Esophagus muscularis mucosa (tissue), 4 donors: ENCODE data around the gene RAB40C. TPM values are rescaled to one million over a fixed set of nuclear protein-coding genes. Genes with fewer than 3 reads are reported as not detected.

Source experiments
- DNase-seq: peaks from one replicate; pipeline ENCODE4 v3.0.0-alpha.2; 2017; ENCODE audit errors: extremely low spot score
- H3K27ac ChIP-seq, 4 donors: fragments of 200-600 bp; sonication (generic); replicated peaks in 1 of 4; 1 replicate in 3 of 4; 2 replicates in 1 of 4; pipeline ENCODE4 v1.5.1; 2016 to 2019; ENCODE audit warnings: mild to moderate bottlenecking in 1 of 4
- H3K27me3 ChIP-seq, 4 donors: fragments of 200-600 bp; sonication (generic); one replicate each; pipeline versions ENCODE4 v1.5.1 to v1.6.0; 2016 to 2019
- H3K36me3 ChIP-seq, 4 donors: fragments of 200-600 bp; sonication (generic); one replicate each; pipeline ENCODE4 v1.5.1; 2016 to 2019
- H3K4me1 ChIP-seq, 4 donors: fragments of 200-600 bp; sonication (generic); one replicate each; pipeline ENCODE4 v1.5.1; 2016 to 2019
- H3K4me3 ChIP-seq, 4 donors: fragments of 200-600 bp; sonication (generic); 1 replicate in 2 of 4; 2 replicates in 2 of 4; pipeline ENCODE4 v1.5.1; 2016 to 2019; ENCODE audit warnings: mild to moderate bottlenecking in 4 of 4, moderate library complexity in 1 of 4
- H3K9me3 ChIP-seq, 4 donors: fragments of 200-600 bp; sonication (generic); 1 replicate in 3 of 4; 2 replicates in 1 of 4; pipeline ENCODE4 v1.5.1; 2016 to 2019
- CTCF ChIP-seq, 3 experiments: fragments of 200-600 bp in 2 of 3; fragments of 450-650 bp in 1 of 3; sonication (generic) in 2 of 3; IDR thresholded peaks; one replicate each; pipeline ENCODE4 v1.5.1; 2017 to 2019; ENCODE audit warnings: antibody characterized with exemption in 3 of 3, mild to moderate bottlenecking in 2 of 3, moderate library complexity in 1 of 3
- EP300 ChIP-seq: sonication (generic); formaldehyde crosslinking; IDR thresholded peaks from one replicate; pipeline ENCODE4 v1.6.1; 2017; ENCODE audit warnings: antibody characterized with exemption
- POLR2A ChIP-seq: fragments of 450-650 bp; IDR thresholded peaks from one replicate; pipeline ENCODE4 v1.6.1; 2017; ENCODE audit warnings: antibody characterized with exemption, moderate library complexity, mild to moderate bottlenecking, low read depth
- POLR2AphosphoS5 ChIP-seq, 2 donors: sonication (generic); formaldehyde crosslinking; IDR thresholded peaks; one replicate each; pipeline ENCODE4 v1.6.1; 2017; ENCODE audit warnings: antibody characterized with exemption in 2 of 2
- WGBS: methylation state at CpG from one replicate; pipeline ENCODE4 v1.1.5; 2018; 5-methylcytosine and 5-hydroxymethylcytosine counted together
- intact Hi-C: fragments of 100-400 bp; cut with DNase I; formaldehyde crosslinking; loops from one replicate; pipeline ENCODE4 v1.15.1; 2023
- total RNA-seq, 4 donors: library from RNA; depleted of rRNA; stranded (reverse); fragments of >200 nt; gene quantifications; one replicate each; pipeline versions ENCODE4 v1.1.0 to v1.2.1, GENCODE V29; 2016

The RAB40C gene
- total RNA-seq, 4 donors from 2014 or later: 20.8 to 25.3 (median 23.0) TPM

GRCh38 chr16:575354-576196, 14.3 kb upstream of the RAB40C start:
- Histone ChIP-seq H3K9me3 (no peaks in the 10 kb centered on the region), H3K36me3 (peaks cover 0 to 54% (median 30%) of the 10 kb centered on the region in 4 donors), H3K4me3 (no peak overlapping the region), H3K27ac (no peak overlapping the region), H3K27me3 (no peaks in the 10 kb centered on the region), H3K4me1 (peaks cover 9 to 36% (median 26%) of the 10 kb centered on the region in 4 donors)
- WGBS: 94% methylated on average over 9 of the region's 36 CpGs
- DNase-seq: no peak
- intact Hi-C loops: loop anchor here (5.0 kb wide), 1 partner anchor 87 kb away; no protein-coding TSS in a partner anchor
- TF ChIP-seq CTCF (IDR thresholded peaks at IDR 0.05) (no peak), EP300 (no peak), POLR2A (no peak), POLR2AphosphoS5 (IDR thresholded peaks at IDR 0.05) (no peak)

- DNase-seq: no peak
- TF ChIP-seq EP300: no peak
- no peak for TF ChIP-seq CTCF (IDR thresholded peaks at IDR 0.05)
- no peak for TF ChIP-seq POLR2AphosphoS5 (IDR thresholded peaks at IDR 0.05)
- no peak for TF ChIP-seq POLR2A
- Histone ChIP-seq H3K36me3 (peaks cover 0 to 60% (median 33%) of the 10 kb centered on the region in 4 donors), H3K4me1 (peaks cover 6 to 29% (median 19%) of the 10 kb centered on the region in 4 donors), H3K27ac (no peak overlapping the region), H3K4me3 (no peak overlapping the region), H3K27me3 (no peaks in the 10 kb centered on the region), H3K9me3 (no peaks in the 10 kb centered on the region)
- intact Hi-C loops: loop anchor here (5.0 kb wide), 1 partner anchor 86 kb away; no protein-coding TSS in a partner anchor
- 85% methylated on average over 10 of the region's 21 CpGs for WGBS
Measured at GRCh38 chr16:576197-576822, 13.6 kb upstream of the RAB40C start.

- TF ChIP-seq CTCF (IDR thresholded peaks at IDR 0.05) (no peak), EP300 (no peak)
- Histone ChIP-seq H3K4me1 (peaks cover 6 to 24% (median 17%) of the 10 kb centered on the region in 4 donors), H3K9me3 (no peaks in the 10 kb centered on the region), H3K27ac (no peak overlapping the region), H3K36me3 (peaks cover 0 to 59% (median 33%) of the 10 kb centered on the region in 4 donors), H3K4me3 (no peak overlapping the region), H3K27me3 (no peaks in the 10 kb centered on the region)
- intact Hi-C loops: loop anchor here (5.0 kb wide), 1 partner anchor 85 kb away; no protein-coding TSS in a partner anchor
- no peak for DNase-seq
- 61% methylated on average over 8 of the region's 8 CpGs for WGBS
Measured at GRCh38 chr16:576823-577201, 13.1 kb upstream of the RAB40C start.

GRCh38 chr16:577796-578195, 12.1 kb upstream of the RAB40C start:
- no peak overlapping the region for H3K4me3 ChIP-seq
- H3K9me3 ChIP-seq: no peaks in the 10 kb centered on the region
- H3K36me3 ChIP-seq: peaks cover 0 to 52% (median 33%) of the 10 kb centered on the region in 4 donors
- TF ChIP-seq POLR2A: no peak
- TF ChIP-seq CTCF (IDR thresholded peaks at IDR 0.05): no peak
- no peak for TF ChIP-seq POLR2AphosphoS5 (IDR thresholded peaks at IDR 0.05)
- no peaks in the 10 kb centered on the region for H3K27me3 ChIP-seq
- intact Hi-C loops: loop anchor here (5.0 kb wide), 1 partner anchor 85 kb away; no protein-coding TSS in a partner anchor
- no peak overlapping the region for H3K27ac ChIP-seq
- WGBS: 94% methylated on average over 7 of the region's 13 CpGs
- no peak for DNase-seq
- peaks cover 6 to 20% (median 14%) of the 10 kb centered on the region in 4 donors for H3K4me1 ChIP-seq
